ENCODE results near the gene PTP4A2.
"Not testable (repeated sequence)": the region's sequence is repeated elsewhere in the genome, so short reads cannot be mapped to it uniquely, and the experiment has no call there.

GRCh38 chr1:31942061-31942460, 3.9 kb upstream of the PTP4A2 start:
- TF ChIP-seq POLR2A, EP300 (IDR thresholded peaks at IDR 0.05): not testable (repeated sequence)
- TF ChIP-seq, protein P1, sequence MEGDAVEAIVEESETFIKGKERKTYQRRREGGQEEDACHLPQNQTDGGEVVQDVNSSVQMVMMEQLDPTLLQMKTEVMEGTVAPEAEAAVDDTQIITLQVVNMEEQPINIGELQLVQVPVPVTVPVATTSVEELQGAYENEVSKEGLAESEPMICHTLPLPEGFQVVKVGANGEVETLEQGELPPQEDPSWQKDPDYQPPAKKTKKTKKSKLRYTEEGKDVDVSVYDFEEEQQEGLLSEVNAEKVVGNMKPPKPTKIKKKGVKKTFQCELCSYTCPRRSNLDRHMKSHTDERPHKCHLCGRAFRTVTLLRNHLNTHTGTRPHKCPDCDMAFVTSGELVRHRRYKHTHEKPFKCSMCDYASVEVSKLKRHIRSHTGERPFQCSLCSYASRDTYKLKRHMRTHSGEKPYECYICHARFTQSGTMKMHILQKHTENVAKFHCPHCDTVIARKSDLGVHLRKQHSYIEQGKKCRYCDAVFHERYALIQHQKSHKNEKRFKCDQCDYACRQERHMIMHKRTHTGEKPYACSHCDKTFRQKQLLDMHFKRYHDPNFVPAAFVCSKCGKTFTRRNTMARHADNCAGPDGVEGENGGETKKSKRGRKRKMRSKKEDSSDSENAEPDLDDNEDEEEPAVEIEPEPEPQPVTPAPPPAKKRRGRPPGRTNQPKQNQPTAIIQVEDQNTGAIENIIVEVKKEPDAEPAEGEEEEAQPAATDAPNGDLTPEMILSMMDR (IDR thresholded peaks at IDR 0.05): not testable (repeated sequence)

Data from tibial nerve (tissue), 4 donors.